ENCODE results near the gene RCAN2.
"Not testable (repeated sequence)": the region's sequence is repeated elsewhere in the genome, so short reads cannot be mapped to it uniquely, and the experiment has no call there.

The RCAN2 gene

DNA sequence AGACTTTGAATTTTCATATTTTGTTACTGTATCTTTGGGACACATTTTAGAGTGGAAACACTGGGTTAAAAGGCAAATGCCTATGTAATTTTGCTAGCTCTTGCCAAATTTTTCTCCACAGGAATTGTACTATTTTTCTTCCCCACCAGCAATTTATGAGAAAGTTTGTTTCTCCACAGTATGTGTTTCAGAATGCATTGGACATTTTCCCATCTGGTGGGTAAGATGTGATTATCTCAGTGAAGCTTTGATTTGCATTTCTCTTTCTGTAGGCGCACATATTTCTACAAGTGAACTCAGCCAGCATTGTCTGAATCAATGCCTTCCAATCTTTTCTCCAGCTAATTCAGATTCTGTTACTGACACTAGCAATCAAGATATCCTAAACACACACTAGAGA lies 157.8 kb downstream of the RCAN2 start:
- no peak for DNase-seq (ENCODE audit: low read depth in 2 of 2)

DNA sequence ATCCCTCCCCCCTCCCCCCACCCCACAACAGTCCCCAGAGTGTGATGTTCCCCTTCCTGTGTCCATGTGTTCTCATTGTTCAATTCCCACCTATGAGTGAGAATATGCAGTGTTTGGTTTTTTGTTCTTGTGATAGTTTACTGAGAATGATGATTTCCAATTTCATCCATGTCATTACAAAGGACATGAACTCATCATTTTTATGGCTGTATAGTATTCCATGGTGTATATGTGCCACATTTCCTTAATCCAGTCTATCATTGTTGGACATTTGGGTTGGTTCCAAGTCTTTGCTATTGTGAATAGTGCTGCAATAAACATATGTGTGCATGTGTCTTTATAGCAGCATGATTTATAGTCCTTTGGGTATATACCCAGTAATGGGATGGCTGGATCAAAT lies 158.8 kb downstream of the RCAN2 start:
- DNase-seq (ENCODE audit: low read depth in 2 of 2) = not testable (repeated sequence)

DNA sequence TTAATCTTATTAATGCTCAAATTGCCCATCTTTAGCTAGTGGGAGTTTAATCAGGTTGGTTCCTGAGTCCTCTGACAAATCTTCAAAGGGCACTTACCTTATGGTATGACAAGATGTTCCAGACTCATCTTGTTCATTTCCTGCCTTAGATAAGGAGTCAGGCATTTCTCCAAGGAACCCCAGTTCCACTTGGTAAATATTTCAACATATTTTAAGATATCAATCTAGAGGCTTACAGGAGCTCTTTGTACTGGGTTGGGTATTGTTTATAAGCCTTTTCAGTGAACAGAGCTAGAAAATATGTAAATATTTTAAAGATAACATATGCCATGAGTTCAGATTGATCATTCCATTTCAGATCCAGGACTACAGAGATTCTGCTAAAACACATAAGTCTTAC lies 159.8 kb downstream of the RCAN2 start:
- DNase-seq (ENCODE audit: low read depth in 2 of 2) = no peak

DNA sequence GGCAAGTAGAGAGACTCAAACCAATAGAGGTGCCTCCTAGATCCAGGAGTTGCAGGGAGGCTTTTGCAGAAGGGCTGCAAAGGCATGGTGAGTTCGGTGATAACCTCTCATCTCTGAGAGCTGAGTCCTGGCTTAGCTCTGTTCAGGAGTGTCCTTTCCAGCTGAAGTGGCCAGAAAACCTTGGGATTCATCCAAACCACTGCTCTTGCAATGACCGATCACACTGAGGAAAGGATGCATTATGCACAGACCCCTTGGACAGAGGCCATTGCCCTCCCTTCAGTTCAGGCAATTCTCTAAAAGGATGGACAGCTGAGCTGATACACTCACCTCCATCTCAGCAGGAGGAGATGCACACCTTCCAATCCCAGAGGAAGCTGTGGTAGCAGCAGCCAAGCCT lies 161.7 kb downstream of the RCAN2 start:
- DNase-seq (ENCODE audit: low read depth in 2 of 2) = no peak

DNA sequence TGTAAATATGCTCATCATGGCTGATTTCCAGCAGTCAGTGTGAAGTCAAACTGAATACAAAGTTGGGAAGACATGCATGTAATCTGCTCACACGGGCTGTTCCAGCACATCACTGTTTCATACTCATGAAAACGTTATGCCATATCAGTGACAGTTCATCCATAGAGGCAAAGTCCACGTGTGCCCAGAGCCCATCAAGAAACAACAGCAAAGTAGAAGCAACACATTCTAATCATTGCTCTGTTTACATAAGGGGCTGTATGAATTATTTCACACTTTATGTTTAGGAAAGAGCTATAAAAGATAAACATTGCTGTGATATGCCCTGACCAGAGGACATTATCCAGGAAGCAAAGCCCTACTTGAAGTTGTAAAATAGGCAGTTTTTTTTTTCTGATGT lies 163.5 kb downstream of the RCAN2 start:
- no peak for DNase-seq (ENCODE audit: low read depth in 2 of 2)

DNA sequence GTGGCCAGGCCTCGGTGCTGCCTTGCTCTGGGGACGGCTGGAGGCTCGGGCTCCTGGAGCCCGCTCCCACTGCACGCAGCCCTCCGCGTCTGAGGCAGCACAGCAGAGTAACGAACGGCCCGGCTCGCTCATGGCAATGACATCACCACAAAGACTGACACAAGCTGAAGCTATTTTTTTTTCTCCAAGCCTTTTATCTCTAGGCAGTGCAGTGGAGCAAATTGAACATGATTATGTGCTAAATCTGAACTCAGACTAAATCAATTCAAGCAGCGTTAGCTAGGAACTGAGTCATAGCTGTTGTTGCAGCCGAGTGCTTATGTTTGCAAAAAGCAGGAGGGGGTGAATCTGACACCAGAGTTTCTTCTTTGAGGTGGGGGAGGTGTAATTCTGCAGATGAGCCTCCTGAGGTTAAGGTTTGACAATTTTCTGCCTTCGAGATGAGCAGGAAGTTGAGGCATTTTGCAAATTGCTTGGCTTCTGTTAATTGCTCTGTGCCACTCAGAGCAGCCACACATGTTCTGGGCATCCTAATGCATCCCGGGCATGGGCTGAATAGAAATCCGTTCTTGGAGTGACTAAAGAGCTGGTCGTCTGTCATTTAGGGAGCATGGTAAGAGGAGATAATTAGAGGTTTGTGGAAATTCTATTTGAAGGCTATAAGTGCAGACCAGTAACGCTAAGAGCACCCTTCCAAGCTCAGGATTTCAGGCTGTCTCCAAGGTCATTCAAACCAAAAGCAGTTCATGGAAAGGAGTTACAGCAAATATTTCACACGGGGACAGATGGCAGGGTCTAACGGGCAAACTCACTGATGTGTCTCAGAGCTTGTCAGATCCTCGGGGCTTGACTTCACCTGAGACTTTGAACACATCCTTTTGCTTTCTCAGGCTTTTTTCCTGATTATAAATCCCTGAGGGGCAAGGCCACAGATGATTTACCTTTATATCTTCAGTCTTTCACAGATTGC lies 165.4 kb downstream of the RCAN2 start:
- DNase-seq (ENCODE audit: low read depth in 2 of 2) = no peak

DNA sequence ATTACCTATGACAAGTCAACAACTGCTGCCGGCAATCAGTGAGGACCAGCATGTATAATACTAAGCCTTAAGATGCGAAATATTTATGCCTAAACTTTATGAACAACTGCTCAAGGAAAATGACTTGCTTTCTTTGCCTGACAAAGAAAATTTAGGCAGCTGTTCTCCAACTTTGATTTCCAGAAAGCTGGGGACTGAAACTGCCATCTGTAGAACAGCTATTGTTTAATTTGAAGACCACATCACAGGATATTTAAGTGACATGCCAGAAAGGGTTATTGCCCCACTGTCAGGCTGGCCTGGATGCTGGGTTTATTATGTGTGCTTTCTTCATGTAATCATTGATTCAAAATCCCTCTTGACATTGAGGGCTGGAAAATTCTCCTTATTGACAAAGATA lies 166.5 kb downstream of the RCAN2 start:
- no peak for DNase-seq (ENCODE audit: low read depth in 2 of 2)

DNA sequence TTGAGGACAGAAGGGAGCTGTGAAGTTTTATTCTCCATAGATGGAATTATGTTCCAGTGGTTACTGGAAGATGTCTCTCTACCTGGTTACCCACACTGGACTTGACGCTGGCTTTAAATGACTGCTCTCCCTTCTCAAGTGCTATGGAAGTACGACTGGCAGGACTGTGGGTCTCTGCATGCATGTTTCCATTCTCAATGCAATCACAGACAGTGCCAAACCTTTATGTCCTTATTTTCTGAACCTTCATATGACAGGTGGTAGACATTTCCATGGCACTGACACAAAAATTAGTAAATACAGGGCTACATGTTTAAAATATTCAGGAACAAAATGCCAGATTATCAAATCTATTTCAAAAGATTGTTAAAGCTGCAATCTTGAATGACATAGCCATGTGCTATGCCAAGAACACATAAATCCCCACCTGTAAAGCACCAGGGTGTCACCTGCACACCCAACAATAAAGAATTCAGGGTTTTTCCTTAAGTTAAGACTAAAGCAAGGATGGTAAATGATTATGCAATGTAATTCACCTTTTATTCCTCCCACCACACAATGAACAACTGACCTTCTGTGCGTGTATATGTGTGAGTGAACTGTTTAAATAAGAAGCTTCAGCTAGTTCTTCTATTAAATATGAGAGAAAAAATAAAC lies 167.2 kb downstream of the RCAN2 start:
- no peak for DNase-seq (ENCODE audit: low read depth in 2 of 2)

DNA sequence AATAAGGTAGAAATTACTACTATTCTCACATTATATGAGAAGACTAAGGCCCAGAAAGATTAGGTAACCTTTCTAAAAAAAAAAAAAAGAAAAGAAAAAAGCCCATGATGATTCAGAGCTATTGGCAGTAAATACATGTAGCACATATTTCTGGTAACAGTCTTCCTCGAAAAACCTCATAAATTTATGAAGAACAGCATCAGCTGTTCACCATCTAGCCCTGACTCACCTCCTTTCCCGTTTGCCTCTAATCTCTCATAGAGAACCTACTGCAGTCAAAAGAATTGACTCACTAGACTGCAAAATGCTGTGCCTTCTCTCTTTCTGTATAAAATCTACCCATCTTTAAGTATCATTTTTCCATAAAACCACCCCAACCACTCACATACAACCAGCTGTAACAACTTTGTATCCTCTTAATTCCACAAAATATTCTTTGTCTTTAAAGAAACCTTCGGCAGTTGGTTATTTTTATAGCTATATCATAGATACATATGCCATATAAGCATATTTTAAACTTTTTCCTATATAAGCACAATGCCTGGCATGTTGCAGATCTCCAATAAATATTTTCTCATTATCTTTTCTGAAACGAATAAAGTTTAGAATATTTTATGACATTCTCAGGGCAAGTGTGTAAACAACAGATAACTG lies 167.8 kb downstream of the RCAN2 start:
- no peak for DNase-seq (ENCODE audit: low read depth in 2 of 2)

DNA sequence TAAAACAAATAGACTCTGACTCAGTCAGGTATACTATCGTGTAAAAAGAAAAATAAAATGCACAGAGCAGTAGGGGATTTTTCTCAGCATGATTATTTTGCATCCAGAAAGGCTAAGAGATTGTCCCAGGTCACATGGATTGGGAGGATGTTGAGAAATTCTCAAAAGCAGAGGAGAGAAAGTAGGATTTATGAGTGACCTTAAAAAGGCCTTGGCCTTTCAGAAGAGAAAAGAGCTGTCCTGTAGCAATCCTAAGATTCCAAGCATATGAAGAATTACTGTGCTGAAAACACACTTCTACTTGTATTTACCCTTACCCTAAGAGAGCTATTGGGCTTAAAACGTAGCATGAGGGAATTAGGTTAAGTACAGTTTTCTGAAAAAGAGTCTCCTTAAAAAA lies 170.7 kb downstream of the RCAN2 start:
- no peak for DNase-seq (ENCODE audit: low read depth in 2 of 2)

DNA sequence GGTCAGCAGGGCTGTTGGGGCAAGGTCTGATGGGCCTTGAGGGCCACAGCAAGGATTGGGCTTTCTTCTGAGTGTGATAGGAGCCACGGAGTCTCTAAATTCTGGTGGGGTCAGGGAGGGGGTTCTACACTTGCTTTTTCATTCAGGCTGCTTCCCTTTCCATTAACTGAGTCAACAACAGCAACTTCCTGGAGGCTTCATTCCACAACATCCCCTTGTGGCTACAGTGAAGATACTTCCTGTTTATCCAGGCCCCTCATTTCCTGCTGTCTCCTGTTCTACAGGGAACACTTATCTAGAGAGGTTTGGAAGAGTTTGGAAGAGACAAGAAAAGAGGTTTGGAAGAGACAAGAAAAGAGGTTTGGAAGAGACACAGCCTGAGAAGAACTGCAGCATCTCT lies 175.7 kb downstream of the RCAN2 start:
- no peak for DNase-seq (ENCODE audit: low read depth in 2 of 2)

DNA sequence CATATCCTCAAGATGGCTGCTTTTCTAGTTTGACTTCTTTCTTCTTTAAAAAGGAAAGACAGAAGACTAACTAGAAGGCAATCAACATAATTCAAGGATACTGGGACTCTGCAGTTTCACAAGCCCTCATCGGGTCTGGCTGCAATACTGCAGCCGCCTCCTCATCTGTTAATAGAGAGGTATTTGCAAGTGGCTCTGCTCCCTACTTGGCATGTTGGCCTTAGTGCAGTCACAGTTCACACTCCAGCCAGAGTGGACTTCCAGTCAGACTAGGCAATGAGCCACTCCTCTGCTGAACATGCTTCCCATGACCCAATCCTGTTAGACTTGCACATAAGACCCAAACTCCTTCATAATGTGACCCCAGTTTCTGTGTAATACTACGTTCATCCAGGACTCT lies 178.6 kb downstream of the RCAN2 start:
- DNase-seq (ENCODE audit: low read depth in 2 of 2) = no peak

DNA sequence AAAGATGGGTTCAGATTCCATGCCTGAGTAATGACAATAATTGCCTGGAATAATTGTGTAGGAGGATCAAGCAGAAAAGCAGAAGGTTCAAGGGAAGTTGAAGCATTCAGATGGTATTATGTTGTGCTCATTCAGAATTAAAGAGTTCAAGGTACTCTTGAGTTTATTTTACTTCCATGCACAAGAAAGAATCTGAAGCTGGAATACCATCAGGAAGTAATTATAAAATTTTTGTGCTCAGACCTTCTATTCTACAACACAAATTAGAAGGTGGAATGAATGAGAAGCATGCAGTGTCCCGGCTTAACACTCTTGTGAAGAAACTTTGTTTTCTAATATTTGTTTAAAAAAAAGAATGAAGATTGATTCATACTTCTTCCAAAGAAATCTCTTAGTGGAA lies 181.1 kb downstream of the RCAN2 start:
- DNase-seq (ENCODE audit: low read depth in 2 of 2) = no peak

DNA sequence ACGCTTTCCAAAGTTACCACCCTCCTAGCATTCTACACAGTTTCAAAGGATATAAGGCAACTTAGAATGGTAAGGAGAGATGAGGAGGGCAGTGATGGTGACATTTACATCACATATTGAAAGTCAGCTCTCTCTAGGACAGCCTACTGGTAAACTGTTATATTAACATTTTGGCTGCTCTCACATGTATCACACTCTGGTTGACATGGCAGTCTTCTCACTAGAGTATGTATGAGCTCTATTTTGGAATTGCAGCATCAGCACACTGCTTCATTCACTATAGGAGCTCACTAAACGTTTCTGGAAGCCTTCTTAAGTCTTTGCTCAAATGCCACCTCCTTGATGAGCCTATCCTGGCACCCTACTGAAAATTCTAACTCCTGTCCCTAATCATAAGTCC lies 184.8 kb downstream of the RCAN2 start:
- no peak for DNase-seq (ENCODE audit: low read depth in 2 of 2)

DNA sequence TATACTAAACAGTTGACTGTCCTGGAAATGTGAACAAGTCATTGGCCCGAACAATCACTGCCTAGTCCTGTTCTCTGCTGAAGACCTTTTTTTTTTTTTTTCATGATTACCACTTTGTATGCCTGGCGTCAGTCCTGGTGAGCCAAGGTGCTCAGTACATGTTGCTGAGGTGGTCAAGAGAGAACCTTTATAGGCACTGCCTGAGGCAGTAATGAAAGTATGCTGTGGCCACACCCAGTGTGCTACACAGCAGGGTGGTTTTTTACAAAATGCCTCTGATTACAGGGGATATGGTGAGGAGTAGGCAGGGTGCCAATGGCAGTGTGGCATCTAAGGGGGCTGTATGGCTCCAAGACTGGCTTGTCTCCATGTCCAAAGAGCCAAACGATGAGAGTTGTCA lies 185.4 kb downstream of the RCAN2 start:
- DNase-seq (ENCODE audit: low read depth in 2 of 2) = no peak

DNA sequence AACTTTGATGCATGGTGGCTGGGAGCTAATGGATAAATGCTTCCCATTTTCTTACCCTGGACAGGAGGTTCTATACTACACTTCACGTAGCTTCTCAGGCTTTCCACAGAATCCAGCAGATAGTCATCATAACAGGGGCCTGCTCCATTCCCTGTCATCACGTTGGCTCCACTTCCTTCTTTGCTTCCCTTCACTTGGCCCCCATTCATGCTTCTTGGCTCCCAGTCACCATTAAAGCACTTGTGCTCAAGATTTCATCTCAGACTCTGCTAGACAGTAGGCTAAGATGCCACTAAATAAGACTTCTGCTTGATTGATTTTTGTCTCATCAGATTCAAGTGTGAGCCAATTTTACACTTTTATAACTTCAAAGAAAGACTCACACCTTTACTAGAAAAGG lies 186.0 kb downstream of the RCAN2 start:
- DNase-seq (ENCODE audit: low read depth in 2 of 2) = no peak

DNA sequence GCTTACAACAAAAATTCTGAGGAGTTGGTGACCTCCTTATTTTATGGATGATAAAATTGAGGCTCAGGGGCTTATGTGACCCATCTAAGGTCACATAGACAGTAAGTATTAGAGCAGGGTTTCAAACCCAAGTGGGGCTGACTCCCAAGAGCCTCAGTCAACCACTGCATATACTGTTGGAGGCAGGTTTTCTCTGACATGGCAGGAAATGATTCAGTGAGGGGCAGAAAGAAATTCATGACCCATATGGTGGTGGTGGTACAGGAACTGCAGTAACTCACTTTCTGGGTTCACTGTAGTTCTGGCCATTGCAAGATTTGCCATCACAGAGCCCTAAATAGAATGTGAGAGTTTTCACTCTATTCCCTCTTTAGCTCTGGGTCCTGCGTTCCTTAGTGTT lies 188.4 kb downstream of the RCAN2 start:
- no peak for DNase-seq (ENCODE audit: low read depth in 2 of 2)

DNA sequence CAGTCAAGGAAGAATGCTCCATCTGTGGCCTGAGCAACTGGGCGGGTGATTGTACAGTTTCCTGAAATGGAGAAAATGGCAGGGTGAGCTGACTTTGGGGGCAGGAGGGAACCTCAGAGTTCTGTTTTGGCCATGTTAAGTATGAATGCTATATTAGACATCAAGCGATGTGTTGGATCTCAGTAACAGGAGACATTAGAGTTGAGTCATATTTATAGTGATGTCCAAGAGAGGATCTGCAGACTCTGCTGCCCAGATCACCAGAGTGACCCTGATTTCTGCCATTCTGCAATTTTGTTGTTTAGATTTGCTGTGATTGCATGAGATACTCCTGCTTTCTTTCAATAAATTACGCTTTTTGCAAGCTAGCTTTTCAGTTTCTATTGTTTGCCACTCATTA lies 189.1 kb downstream of the RCAN2 start:
- DNase-seq (ENCODE audit: low read depth in 2 of 2) = no peak

DNA sequence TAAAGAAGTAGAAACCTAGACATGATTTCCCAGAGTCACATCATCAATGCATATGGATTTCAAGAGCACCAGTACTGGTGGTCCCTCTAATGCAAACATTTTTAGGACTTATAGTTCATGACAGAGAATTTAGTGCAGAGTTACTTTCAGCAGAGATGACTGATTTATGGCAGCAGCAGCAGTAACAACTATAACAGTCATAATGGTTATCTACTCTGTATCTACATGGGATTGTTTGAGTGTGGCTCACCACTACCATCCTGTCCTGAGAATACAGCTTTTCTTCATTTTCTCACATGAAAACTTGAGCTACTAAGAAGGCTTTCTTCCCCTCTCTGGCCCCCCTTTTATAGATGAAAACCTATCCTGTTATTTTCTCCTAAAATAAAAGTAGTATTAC lies 192.0 kb downstream of the RCAN2 start:
- no peak for DNase-seq (ENCODE audit: low read depth in 2 of 2)

DNA sequence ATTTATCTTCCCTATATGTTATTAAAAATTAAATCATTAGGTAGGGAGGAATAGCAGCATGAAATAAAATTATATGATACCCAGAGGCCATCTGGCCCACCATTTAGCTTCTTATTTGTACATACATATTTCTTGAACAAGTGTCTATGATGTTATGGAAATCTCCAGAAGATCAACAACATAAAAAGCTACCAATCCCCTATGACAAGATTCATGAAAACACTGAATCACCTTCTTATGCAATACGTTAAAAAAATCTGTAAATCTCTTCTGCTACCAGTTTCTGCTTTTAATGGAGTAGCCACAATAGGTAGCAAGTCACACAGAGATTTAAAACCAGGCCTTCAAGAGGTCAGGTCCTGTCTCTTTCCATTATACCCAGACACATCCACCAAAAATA lies 194.7 kb downstream of the RCAN2 start:
- DNase-seq (ENCODE audit: low read depth in 2 of 2) = no peak

DNA sequence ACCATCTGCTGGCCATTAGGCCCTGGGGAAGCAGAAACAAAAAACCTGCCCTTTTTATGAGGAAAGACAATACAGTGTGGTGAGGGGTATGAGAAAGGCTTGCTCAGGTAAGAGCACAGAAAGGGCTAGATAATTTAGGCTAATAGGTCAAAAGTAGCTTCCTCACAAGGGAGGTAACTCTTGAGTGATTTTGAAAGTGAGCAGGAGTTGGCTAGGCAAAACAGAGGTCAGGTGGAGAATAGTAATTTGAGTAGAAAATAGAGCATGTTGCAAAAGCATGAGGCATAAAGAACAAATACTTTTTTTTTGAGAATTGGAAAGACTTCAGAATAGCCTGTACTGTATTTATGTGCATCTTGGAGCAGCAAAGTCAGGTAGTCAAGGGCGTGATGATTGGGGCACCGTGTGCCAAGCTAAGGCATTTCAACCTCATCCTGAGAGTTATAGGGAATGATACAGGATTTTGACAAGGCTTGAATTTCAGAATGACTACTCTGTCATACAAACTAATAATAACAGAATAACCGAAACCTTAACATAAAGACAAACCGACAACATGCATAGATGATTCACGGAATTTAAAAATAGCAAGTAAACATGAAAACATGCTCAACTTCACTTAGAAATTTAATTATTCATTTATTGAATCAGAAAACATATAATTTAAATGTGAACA lies 197.5 kb downstream of the RCAN2 start:
- DNase-seq (ENCODE audit: low read depth in 2 of 2) = no peak

DNA sequence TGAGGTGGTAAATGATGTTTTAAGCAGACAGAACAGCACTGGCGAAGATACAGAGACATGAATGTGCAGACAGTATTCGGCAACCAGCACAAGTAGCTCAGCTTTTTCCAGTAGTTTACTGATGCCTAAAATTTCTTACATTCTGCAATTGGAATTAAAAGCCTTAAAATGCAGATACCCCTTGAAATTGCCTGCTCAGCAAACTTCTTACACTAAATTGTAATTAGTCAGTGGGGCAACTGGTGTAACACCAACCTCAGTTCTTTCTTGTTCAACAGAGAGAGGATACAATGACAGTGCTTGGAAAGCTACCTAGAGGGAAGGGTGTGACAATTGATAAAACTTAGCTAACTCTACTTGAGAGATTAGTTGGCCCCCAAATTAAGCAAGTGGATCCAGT lies 199.4 kb downstream of the RCAN2 start:
- no peak for DNase-seq (ENCODE audit: low read depth in 2 of 2)
